Neural crest cell (in vitro differentiated cells): ENCODE results near the gene USP31. TPM values are rescaled to one million over a fixed set of nuclear protein-coding genes. Genes with fewer than 3 reads are reported as not detected.

ENCODE experiments used
- DNase-seq: peaks from one replicate; pipeline ENCODE4 v3.0.0; 2021; ENCODE audit warnings: low read depth, mixed read lengths, low spot score
- H3K27ac Mint-ChIP-seq: one replicate; pipeline ENCODE4 v1.8.0; 2021; ENCODE audit warnings: mild to moderate bottlenecking, mixed read lengths; ENCODE audit not compliant: unreplicated experiment
- H3K27me3 Mint-ChIP-seq: 2 replicates; pipeline ENCODE4 v1.8.0; 2021; ENCODE audit warnings: low read depth, mild to moderate bottlenecking, mixed read lengths
- H3K36me3 Mint-ChIP-seq: 2 replicates; pipeline ENCODE4 v1.8.0; 2021; ENCODE audit warnings: low read depth, mild to moderate bottlenecking, mixed read lengths
- H3K4me1 Mint-ChIP-seq: 2 replicates; pipeline ENCODE4 v1.8.0; 2021; ENCODE audit warnings: mixed read lengths
- H3K4me3 Mint-ChIP-seq: one replicate; pipeline ENCODE4 v1.8.0; 2021; ENCODE audit warnings: mild to moderate bottlenecking, mixed read lengths
- H3K9me3 Mint-ChIP-seq: 2 replicates; pipeline ENCODE4 v1.8.0; 2021; ENCODE audit warnings: mixed read lengths
- total RNA-seq: library from RNA; stranded (reverse); gene quantifications from 2 replicates; pipeline ENCODE4 v1.2.1, GENCODE V29; 2021
- TF ChIP-seq, protein P1 (sequence below): fragments of 200-600 bp; sonication (generic); conservative IDR thresholded peaks from 2 replicates; pipeline ENCODE4 v1.5.0; 2021; ENCODE audit warnings: antibody characterized with exemption, mild to moderate bottlenecking

Gene USP31
- total RNA-seq, 1 donor from 2014 or later = 13.7 TPM

DNA sequence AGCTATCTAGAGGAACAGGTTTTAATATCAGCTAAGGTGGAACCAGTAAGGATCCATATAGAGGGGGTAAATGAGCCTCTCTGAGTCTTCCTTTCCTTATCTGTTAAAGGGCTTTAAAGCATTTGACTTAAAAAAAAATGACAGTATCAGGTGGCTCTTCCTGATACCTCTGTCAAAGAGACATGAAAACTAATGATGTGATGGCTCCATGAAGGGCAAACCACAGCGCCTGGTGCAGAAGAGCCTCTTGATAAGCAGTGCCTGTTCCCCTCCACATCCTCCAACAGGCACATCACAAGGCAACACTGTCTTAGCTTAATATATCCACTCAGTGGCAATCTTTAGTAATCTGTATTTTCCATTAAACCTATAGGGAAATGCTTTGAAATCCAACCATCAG is 68.9 kb downstream of the USP31 start:
- H3K27me3 Mint-ChIP-seq = no peaks in the 10 kb centered on the region
- peaks cover 16% of the 10 kb centered on the region for H3K36me3 Mint-ChIP-seq
- H3K9me3 Mint-ChIP-seq = no peaks in the 10 kb centered on the region
- no peak overlapping the region for H3K4me3 Mint-ChIP-seq
- no peak overlapping the region for H3K27ac Mint-ChIP-seq
- no peak for DNase-seq
- H3K4me1 Mint-ChIP-seq = no peaks in the 10 kb centered on the region
- TF ChIP-seq, protein P1, sequence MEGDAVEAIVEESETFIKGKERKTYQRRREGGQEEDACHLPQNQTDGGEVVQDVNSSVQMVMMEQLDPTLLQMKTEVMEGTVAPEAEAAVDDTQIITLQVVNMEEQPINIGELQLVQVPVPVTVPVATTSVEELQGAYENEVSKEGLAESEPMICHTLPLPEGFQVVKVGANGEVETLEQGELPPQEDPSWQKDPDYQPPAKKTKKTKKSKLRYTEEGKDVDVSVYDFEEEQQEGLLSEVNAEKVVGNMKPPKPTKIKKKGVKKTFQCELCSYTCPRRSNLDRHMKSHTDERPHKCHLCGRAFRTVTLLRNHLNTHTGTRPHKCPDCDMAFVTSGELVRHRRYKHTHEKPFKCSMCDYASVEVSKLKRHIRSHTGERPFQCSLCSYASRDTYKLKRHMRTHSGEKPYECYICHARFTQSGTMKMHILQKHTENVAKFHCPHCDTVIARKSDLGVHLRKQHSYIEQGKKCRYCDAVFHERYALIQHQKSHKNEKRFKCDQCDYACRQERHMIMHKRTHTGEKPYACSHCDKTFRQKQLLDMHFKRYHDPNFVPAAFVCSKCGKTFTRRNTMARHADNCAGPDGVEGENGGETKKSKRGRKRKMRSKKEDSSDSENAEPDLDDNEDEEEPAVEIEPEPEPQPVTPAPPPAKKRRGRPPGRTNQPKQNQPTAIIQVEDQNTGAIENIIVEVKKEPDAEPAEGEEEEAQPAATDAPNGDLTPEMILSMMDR = no peak

DNA sequence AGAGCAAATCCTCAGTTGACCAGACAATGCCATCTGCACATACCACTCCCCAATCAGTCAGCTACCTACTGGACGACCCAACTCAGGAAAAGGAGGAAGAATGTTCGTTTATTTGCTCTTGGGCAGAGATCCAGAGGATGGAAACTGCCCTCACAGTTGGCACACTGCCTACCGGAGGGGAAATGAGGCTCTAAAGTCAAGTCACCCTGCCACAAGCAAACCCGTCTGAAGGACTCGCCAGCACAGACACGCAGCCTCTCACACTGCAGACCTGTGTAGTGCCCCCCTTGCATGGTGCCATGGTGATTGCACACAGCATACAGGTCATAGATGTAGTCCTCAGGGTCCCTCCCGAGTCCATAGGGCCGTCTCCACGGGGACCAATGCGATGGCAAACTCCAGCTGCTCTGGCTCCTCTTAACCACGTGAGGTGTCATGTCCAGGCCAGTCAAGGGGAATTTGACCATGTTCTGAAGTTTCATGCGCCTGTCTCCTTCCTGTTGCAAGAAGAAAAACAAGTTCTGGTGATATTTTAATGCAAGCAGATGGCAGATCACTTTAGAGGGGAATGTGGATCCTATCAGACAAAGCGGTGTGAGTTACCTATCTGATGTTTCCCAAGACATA is 69.5 kb downstream of the USP31 start:
- Mint-ChIP-seq H3K9me3 (no peaks in the 10 kb centered on the region), H3K27ac (no peak overlapping the region), H3K36me3 (peaks cover 16% of the 10 kb centered on the region), H3K4me3 (no peak overlapping the region), H3K27me3 (no peaks in the 10 kb centered on the region), H3K4me1 (no peaks in the 10 kb centered on the region)
- TF ChIP-seq, protein P1 = no peak
- no peak for DNase-seq

GRCh38 chr16:23074423-23074822 is 74.8 kb downstream of the USP31 start:
- H3K36me3 Mint-ChIP-seq = peaks cover 16% of the 10 kb centered on the region
- no peak for DNase-seq
- no peaks in the 10 kb centered on the region for H3K27me3 Mint-ChIP-seq
- H3K4me1 Mint-ChIP-seq = no peaks in the 10 kb centered on the region
- H3K27ac Mint-ChIP-seq = no peak overlapping the region
- TF ChIP-seq, protein P1 = no peak
- H3K9me3 Mint-ChIP-seq = no peaks in the 10 kb centered on the region
- no peak overlapping the region for H3K4me3 Mint-ChIP-seq

GRCh38 chr16:23072769-23073549 is 76.3 kb downstream of the USP31 start:
- no peaks in the 10 kb centered on the region for H3K27me3 Mint-ChIP-seq
- no peak overlapping the region for H3K4me3 Mint-ChIP-seq
- H3K27ac Mint-ChIP-seq = no peak overlapping the region
- DNase-seq = no peak
- TF ChIP-seq, protein P1 = no peak
- peaks cover 13% of the 10 kb centered on the region for H3K36me3 Mint-ChIP-seq
- H3K9me3 Mint-ChIP-seq = no peaks in the 10 kb centered on the region
- no peaks in the 10 kb centered on the region for H3K4me1 Mint-ChIP-seq

GRCh38 chr16:23072084-23072599 is 77.1 kb downstream of the USP31 start:
- no peak for DNase-seq
- Mint-ChIP-seq H3K27ac (no peak overlapping the region), H3K4me3 (no peak overlapping the region), H3K36me3 (peaks cover 10% of the 10 kb centered on the region), H3K4me1 (no peaks in the 10 kb centered on the region), H3K27me3 (no peaks in the 10 kb centered on the region), H3K9me3 (no peaks in the 10 kb centered on the region)
- TF ChIP-seq, protein P1 = no peak
